Spinal cord (tissue), 10 donors: ENCODE data around the gene LINGO3. TPM values are rescaled to one million over a fixed set of nuclear protein-coding genes. Genes with fewer than 3 reads are reported as not detected.
A peak's percentile ranks its signal among the peaks of the same experiment; 100 is the strongest.

Experiments
- DNase-seq, 6 donors: peaks; one replicate each; pipeline versions ENCODE4 v3.0.0 to v3.0.0-alpha.2; 2013 to 2015; ENCODE audit warnings: low spot score in 6 of 6, low read depth in 4 of 6
- H3K27ac ChIP-seq: one replicate; pipeline ENCODE4 v1.5.1; 2013; ENCODE audit warnings: low read depth, low read length, control low read depth
- H3K27me3 ChIP-seq: one replicate; pipeline ENCODE4 v1.6.1; 2013; ENCODE audit warnings: low read length; ENCODE audit not compliant: control insufficient read depth, insufficient read depth
- H3K36me3 ChIP-seq: one replicate; pipeline ENCODE4 v1.6.1; 2013; ENCODE audit warnings: low read length; ENCODE audit not compliant: control insufficient read depth, insufficient read depth
- H3K4me1 ChIP-seq: one replicate; pipeline ENCODE4 v1.6.1; 2013; ENCODE audit warnings: low read length; ENCODE audit not compliant: control insufficient read depth, insufficient read depth
- H3K4me3 ChIP-seq: one replicate; pipeline ENCODE4 v1.5.1; 2013; ENCODE audit warnings: low read depth, low read length, control low read depth
- H3K9me3 ChIP-seq: one replicate; pipeline ENCODE4 v1.6.1; 2013; ENCODE audit warnings: low read length; ENCODE audit not compliant: control insufficient read depth, insufficient read depth
- WGBS: methylation state at CpG from one replicate; pipeline ENCODE4 v1.1.5; 2013; ENCODE audit warnings: missing lambda C conversion rate; ENCODE audit not compliant: insufficient coverage; 5-methylcytosine and 5-hydroxymethylcytosine counted together
- polyA plus RNA-seq, 2 donors: library from polyadenylated mRNA; unstranded; fragments of 120-200 nt; gene quantifications; one replicate each; pipeline ENCODE4 v1.2.1, GENCODE V29; 2013; ENCODE audit not compliant: insufficient read length in 2 of 2
- total RNA-seq, 2 donors: library from RNA; depleted of rRNA in 1 of 2; stranded (reverse); fragments of 120-200 nt in 1 of 2; fragments of >200 nt in 1 of 2; gene quantifications; one replicate each; pipeline versions ENCODE4 v1.2.3 to v1.2.4, GENCODE V29; 2013 to 2014
- donor health status: healthy.

LINGO3 gene
- total and polyA plus RNA-seq, 4 donors, result 0.94 to 7.4 (median 4.6) TPM

GRCh38 chr19:2334426-2334825 is 26.5 kb upstream of the LINGO3 start:
- no peak overlapping the region for H3K4me3 ChIP-seq
- DNase-seq, result no peak
- H3K27me3 ChIP-seq, result no peaks in the 10 kb centered on the region
- peaks cover 70% of the 10 kb centered on the region for H3K4me1 ChIP-seq
- H3K9me3 ChIP-seq, result no peaks in the 10 kb centered on the region
- no peak overlapping the region for H3K27ac ChIP-seq
- H3K36me3 ChIP-seq, result peaks cover 75% of the 10 kb centered on the region
- WGBS, result 95% methylated on average over 27 of the region's 27 CpGs

GRCh38 chr19:2333807-2334211 is 25.9 kb upstream of the LINGO3 start:
- H3K27me3 ChIP-seq, result no peaks in the 10 kb centered on the region
- no peak overlapping the region for H3K27ac ChIP-seq
- no peak overlapping the region for H3K4me3 ChIP-seq
- H3K9me3 ChIP-seq, result no peaks in the 10 kb centered on the region
- H3K4me1 ChIP-seq, result peaks cover 76% of the 10 kb centered on the region
- 77% methylated on average over 11 of the region's 11 CpGs for WGBS
- peaks cover 69% of the 10 kb centered on the region for H3K36me3 ChIP-seq
- DNase-seq, result no peak

- WGBS, result 61% methylated on average over 22 of the region's 27 CpGs
- Histone ChIP-seq H3K9me3 (no peaks in the 10 kb centered on the region), H3K27me3 (no peaks in the 10 kb centered on the region), H3K36me3 (peaks cover 63% of the 10 kb centered on the region), H3K4me1 (peaks cover 77% of the 10 kb centered on the region), H3K4me3 (no peak overlapping the region), H3K27ac (no peak overlapping the region)
- DNase-seq, result no peak
Observed at GRCh38 chr19:2333027-2333806, 25.3 kb upstream of the LINGO3 start.

GRCh38 chr19:2332341-2333026 is 24.5 kb upstream of the LINGO3 start:
- H3K9me3 ChIP-seq, result no peaks in the 10 kb centered on the region
- WGBS, result 40% methylated on average over 16 of the region's 17 CpGs
- peak overlapping the region; percentile 71 for H3K27ac ChIP-seq
- DNase-seq, result peak in 1 of 6 donors; percentile 20
- H3K27me3 ChIP-seq, result no peaks in the 10 kb centered on the region
- peaks cover 55% of the 10 kb centered on the region for H3K36me3 ChIP-seq
- no peak overlapping the region for H3K4me3 ChIP-seq
- H3K4me1 ChIP-seq, result peaks cover 76% of the 10 kb centered on the region

- Histone ChIP-seq H3K36me3 (peaks cover 49% of the 10 kb centered on the region), H3K27ac (peak overlapping the region; percentile 71), H3K27me3 (no peaks in the 10 kb centered on the region), H3K4me3 (no peak overlapping the region), H3K9me3 (no peaks in the 10 kb centered on the region), H3K4me1 (peaks cover 76% of the 10 kb centered on the region)
- DNase-seq, result peak in 2 of 6 donors; percentile 7 to 60
- WGBS, result 61% methylated on average over 9 of the region's 12 CpGs
Observed at GRCh38 chr19:2331601-2332246, 23.8 kb upstream of the LINGO3 start.

GRCh38 chr19:2330632-2331284 is 22.8 kb upstream of the LINGO3 start:
- Histone ChIP-seq H3K27ac (peak overlapping the region; percentile 71), H3K36me3 (peaks cover 48% of the 10 kb centered on the region), H3K27me3 (no peaks in the 10 kb centered on the region), H3K4me1 (peaks cover 77% of the 10 kb centered on the region), H3K4me3 (no peak overlapping the region), H3K9me3 (no peaks in the 10 kb centered on the region)
- 56% methylated on average over 19 of the region's 20 CpGs for WGBS
- DNase-seq, result no peak

- Histone ChIP-seq H3K27ac (peak overlapping the region; percentile 71), H3K36me3 (peaks cover 48% of the 10 kb centered on the region), H3K9me3 (no peaks in the 10 kb centered on the region), H3K27me3 (no peaks in the 10 kb centered on the region), H3K4me3 (no peak overlapping the region), H3K4me1 (peaks cover 79% of the 10 kb centered on the region)
- DNase-seq, result no peak
- 74% methylated on average over 7 of the region's 10 CpGs for WGBS
Observed at GRCh38 chr19:2330255-2330631, 22.3 kb upstream of the LINGO3 start.

GRCh38 chr19:2329501-2329916 is 21.6 kb upstream of the LINGO3 start:
- H3K27ac ChIP-seq, result no peak overlapping the region
- no peaks in the 10 kb centered on the region for H3K9me3 ChIP-seq
- peak overlapping the region; percentile 93 for H3K4me3 ChIP-seq
- peaks cover 48% of the 10 kb centered on the region for H3K36me3 ChIP-seq
- DNase-seq, result no peak
- peaks cover 86% of the 10 kb centered on the region for H3K4me1 ChIP-seq
- H3K27me3 ChIP-seq, result no peaks in the 10 kb centered on the region
- WGBS, result 14% methylated on average over 12 of the region's 13 CpGs

- Histone ChIP-seq H3K27ac (peak overlapping the region; percentile 25), H3K4me3 (peak overlapping the region; percentile 93), H3K36me3 (peaks cover 48% of the 10 kb centered on the region), H3K4me1 (peaks cover 84% of the 10 kb centered on the region), H3K27me3 (no peaks in the 10 kb centered on the region), H3K9me3 (no peaks in the 10 kb centered on the region)
- DNase-seq, result no peak
- WGBS, result 3% methylated on average over 16 of the region's 16 CpGs
Observed at GRCh38 chr19:2329149-2329478, 21.2 kb upstream of the LINGO3 start.
